C4-2B (cell line): Measurements from ENCODE around the gene CLEC18A.

Source experiments
- ZFX ChIP-seq: fragments of 450-650 bp; IDR thresholded peaks from 2 replicates; pipeline ENCODE4 v1.6.1; 2017
- TF ChIP-seq, protein P1 (sequence below): fragments of 450-650 bp; conservative IDR thresholded peaks from 2 replicates; pipeline ENCODE4 v1.5.1; 2017; ENCODE audit warnings: mild to moderate bottlenecking

DNA sequence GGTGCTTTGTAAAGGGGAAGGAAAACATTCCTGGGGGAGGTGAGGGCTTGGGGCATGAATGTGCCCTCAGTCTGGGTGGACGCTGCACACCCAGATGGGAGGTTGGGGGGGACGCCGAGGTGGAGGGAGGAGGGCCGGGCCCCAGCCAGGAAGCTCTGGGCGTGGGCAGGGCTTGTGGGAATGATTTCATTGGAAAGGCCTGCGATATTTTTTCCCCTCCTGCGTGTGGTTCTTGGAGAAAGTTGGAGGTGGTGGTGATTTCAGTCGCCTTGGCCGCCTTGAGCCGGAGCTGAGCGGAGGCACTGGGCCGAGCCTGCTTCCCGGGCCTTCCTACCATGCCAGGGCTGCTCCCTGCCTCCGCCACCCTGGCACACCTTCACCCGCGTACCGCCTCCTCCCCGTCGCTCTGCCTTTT lies 26.4 kb upstream of the CLEC18A start:
- TF ChIP-seq, protein P1, sequence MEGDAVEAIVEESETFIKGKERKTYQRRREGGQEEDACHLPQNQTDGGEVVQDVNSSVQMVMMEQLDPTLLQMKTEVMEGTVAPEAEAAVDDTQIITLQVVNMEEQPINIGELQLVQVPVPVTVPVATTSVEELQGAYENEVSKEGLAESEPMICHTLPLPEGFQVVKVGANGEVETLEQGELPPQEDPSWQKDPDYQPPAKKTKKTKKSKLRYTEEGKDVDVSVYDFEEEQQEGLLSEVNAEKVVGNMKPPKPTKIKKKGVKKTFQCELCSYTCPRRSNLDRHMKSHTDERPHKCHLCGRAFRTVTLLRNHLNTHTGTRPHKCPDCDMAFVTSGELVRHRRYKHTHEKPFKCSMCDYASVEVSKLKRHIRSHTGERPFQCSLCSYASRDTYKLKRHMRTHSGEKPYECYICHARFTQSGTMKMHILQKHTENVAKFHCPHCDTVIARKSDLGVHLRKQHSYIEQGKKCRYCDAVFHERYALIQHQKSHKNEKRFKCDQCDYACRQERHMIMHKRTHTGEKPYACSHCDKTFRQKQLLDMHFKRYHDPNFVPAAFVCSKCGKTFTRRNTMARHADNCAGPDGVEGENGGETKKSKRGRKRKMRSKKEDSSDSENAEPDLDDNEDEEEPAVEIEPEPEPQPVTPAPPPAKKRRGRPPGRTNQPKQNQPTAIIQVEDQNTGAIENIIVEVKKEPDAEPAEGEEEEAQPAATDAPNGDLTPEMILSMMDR = no peak
- no peak for TF ChIP-seq ZFX
